Natural killer cell (primary cell): ENCODE data around the gene PRSS21. TPM values are rescaled to one million over a fixed set of nuclear protein-coding genes. Genes with fewer than 3 reads are reported as not detected.
A peak's percentile ranks its signal among the peaks of the same experiment; 100 is the strongest.

ENCODE experiments used
- ATAC-seq, 3 donors: fragments of 150-1000 bp in 2 of 3; fragments of 200-7000 bp in 1 of 3; cut with Tn5 transposase; 1 replicate in 1 of 3; 2 replicates in 2 of 3; pipeline ENCODE4 v1.10.0; 2021; ENCODE audit warnings: mild to moderate bottlenecking in 2 of 3, moderate library complexity in 2 of 3
- DNase-seq, 2 donors: peaks; one replicate each; pipeline versions ENCODE4 v3.0.0 to v3.0.0-alpha.2; 2013 to 2021; ENCODE audit warnings: mixed read lengths in 1 of 2
- H3K27ac ChIP-seq: one replicate; pipeline ENCODE4 v1.5.1; 2013; ENCODE audit warnings: mild to moderate bottlenecking, low read length
- H3K27me3 ChIP-seq: one replicate; pipeline ENCODE4 v1.6.1; 2013; ENCODE audit warnings: low read length; ENCODE audit not compliant: control insufficient read depth, insufficient read depth
- H3K36me3 ChIP-seq: one replicate; pipeline ENCODE4 v1.6.1; 2013; ENCODE audit warnings: low read length; ENCODE audit not compliant: control insufficient read depth, insufficient read depth
- H3K4me1 ChIP-seq: one replicate; pipeline ENCODE4 v1.6.1; 2013; ENCODE audit warnings: low read length; ENCODE audit not compliant: control insufficient read depth, insufficient read depth
- H3K4me3 ChIP-seq: one replicate; pipeline ENCODE4 v1.5.1; 2013; ENCODE audit warnings: low read length
- H3K9me3 ChIP-seq: one replicate; pipeline ENCODE4 v1.6.1; 2013; ENCODE audit warnings: low read length; ENCODE audit not compliant: control insufficient read depth, insufficient read depth
- H3K27ac Mint-ChIP-seq, 2 donors: one replicate each; pipeline ENCODE4 v1.8.0; 2022; ENCODE audit warnings: mild to moderate bottlenecking in 2 of 2, mixed read lengths in 2 of 2, moderate library complexity in 1 of 2
- H3K27me3 Mint-ChIP-seq, 2 donors: one replicate each; pipeline ENCODE4 v1.8.0; 2022; ENCODE audit warnings: low read depth in 2 of 2, mixed read lengths in 2 of 2
- H3K36me3 Mint-ChIP-seq: one replicate; pipeline ENCODE4 v1.8.0; 2022; ENCODE audit warnings: mixed read lengths
- H3K4me1 Mint-ChIP-seq, 2 donors: one replicate each; pipeline ENCODE4 v1.8.0; 2022; ENCODE audit warnings: mixed read lengths in 2 of 2
- H3K4me3 Mint-ChIP-seq: one replicate; pipeline ENCODE4 v1.8.0; 2022; ENCODE audit warnings: mild to moderate bottlenecking, moderate library complexity, mixed read lengths
- H3K9me3 Mint-ChIP-seq, 2 donors: one replicate each; pipeline ENCODE4 v1.8.0; 2022; ENCODE audit warnings: mixed read lengths in 2 of 2
- WGBS: methylation state at CpG from one replicate; pipeline ENCODE4 v1.1.7; 2013; ENCODE audit warnings: missing lambda C conversion rate; ENCODE audit not compliant: insufficient coverage; 5-methylcytosine and 5-hydroxymethylcytosine counted together
- intact Hi-C: fragments of 100-400 bp; cut with micrococcal nuclease; formaldehyde crosslinking; loops from one replicate; pipeline ENCODE4 v1.14.2; 2022
- total RNA-seq, 4 donors: library from RNA; stranded (reverse); fragments of 120-200 nt in 1 of 4; gene quantifications; one replicate each; pipeline versions ENCODE4 v1.2.3 to v1.2.4, GENCODE V29; 2013 to 2022
- TF ChIP-seq, protein P1 (sequence below): fragments of 200-600 bp; IDR thresholded peaks from one replicate; pipeline ENCODE4 v1.8.0; 2022; ENCODE audit warnings: antibody characterized with exemption

PRSS21 gene
- total RNA-seq, 3 donors from 2014 or later (not counting 1 experiment from before 2014, with no cell fraction given), result 0.64 to 6.6 TPM; not detected in 1

DNA sequence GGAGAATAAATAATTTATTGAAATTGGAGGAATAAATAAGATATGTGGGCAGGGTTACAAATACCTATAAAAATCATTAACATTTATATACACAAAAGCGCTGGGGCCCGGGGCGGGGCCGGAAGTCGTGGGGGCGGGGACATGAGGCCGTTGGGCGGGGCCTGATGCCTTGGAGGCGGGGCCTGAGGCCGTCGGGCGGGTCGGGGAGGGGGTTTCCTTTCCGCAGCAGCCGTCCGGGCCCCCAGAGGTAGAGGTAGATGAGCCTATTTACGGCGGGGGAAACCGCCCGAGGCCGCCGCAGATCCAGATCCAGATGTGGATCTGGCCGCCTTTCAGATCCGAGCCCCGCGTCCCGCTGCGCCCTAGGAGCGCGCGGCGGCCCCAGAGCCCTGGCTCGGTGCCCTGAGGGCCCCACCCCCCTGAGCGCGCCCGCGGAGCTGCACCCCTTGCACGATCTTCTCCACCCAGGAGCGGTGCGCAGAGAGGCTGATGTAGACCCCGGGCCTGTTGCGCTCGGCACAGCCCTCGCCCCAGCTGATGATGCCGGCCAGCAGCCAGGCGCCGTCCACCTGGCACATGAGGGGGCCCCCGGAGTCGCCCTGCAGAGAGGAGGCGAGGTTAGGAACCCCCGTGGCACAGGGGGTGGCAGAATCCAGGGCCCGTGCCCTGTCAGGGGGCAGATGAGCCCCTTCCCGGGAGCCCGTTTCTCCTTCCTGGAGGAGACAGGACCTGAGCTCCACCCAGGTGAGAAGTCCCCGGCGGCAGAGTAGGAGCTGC, 35.9 kb downstream of the PRSS21 start:
- H3K27me3 ChIP-seq, result peaks cover 3% of the 10 kb centered on the region
- H3K27me3 Mint-ChIP-seq, result peaks cover 6 to 23% of the 10 kb centered on the region in 2 donors
- peaks cover 10% of the 10 kb centered on the region for H3K36me3 Mint-ChIP-seq
- H3K27ac Mint-ChIP-seq, result no peak overlapping the region
- no peak overlapping the region for H3K4me3 Mint-ChIP-seq
- H3K4me3 ChIP-seq, result no peak overlapping the region
- peaks cover 5 to 9% of the 10 kb centered on the region in 2 donors for H3K9me3 Mint-ChIP-seq
- peaks cover 24% of the 10 kb centered on the region for H3K4me1 ChIP-seq
- TF ChIP-seq, protein P1, sequence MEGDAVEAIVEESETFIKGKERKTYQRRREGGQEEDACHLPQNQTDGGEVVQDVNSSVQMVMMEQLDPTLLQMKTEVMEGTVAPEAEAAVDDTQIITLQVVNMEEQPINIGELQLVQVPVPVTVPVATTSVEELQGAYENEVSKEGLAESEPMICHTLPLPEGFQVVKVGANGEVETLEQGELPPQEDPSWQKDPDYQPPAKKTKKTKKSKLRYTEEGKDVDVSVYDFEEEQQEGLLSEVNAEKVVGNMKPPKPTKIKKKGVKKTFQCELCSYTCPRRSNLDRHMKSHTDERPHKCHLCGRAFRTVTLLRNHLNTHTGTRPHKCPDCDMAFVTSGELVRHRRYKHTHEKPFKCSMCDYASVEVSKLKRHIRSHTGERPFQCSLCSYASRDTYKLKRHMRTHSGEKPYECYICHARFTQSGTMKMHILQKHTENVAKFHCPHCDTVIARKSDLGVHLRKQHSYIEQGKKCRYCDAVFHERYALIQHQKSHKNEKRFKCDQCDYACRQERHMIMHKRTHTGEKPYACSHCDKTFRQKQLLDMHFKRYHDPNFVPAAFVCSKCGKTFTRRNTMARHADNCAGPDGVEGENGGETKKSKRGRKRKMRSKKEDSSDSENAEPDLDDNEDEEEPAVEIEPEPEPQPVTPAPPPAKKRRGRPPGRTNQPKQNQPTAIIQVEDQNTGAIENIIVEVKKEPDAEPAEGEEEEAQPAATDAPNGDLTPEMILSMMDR, result no peak
- intact Hi-C loops, result no loop called here
- H3K36me3 ChIP-seq, result no peaks in the 10 kb centered on the region
- peaks cover 18 to 28% of the 10 kb centered on the region in 2 donors for H3K4me1 Mint-ChIP-seq
- DNase-seq, result peak in 1 of 2 donors; percentile 41
- H3K27ac ChIP-seq, result no peak overlapping the region
- 55% methylated on average over 55 of the region's 56 CpGs for WGBS
- peaks cover 6% of the 10 kb centered on the region for H3K9me3 ChIP-seq
- peak in 1 of 3 donors; percentile 35 for ATAC-seq

DNA sequence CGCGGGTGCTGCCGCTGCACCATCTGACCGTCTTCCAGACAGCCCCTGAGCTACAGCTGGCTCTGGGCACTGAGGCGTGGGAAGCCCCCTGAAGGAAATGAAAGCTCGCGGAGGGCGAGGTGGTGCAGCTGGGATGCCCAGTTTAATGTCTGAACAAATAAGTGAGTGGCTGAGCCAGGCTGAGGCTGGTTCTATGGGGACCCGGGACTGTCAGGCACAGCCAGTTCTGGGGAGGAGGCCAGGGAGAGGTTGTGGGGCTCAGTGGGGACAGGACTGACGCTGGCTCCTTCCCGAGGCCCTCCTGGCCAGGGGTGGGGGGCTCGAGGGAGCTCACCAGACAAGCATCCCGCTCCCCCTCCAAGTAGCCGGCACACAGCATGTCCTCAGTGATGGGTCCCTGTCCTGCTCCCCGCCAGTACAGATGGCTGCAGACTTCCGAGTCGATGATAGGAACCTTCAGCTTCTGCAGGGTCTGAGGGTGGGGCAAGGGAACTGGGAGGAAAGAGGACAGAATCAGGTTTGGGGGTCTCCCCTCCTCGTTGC, 36.6 kb downstream of the PRSS21 start:
- Histone ChIP-seq H3K4me3 (no peak overlapping the region), H3K4me1 (peaks cover 30% of the 10 kb centered on the region), H3K27ac (no peak overlapping the region), H3K27me3 (peaks cover 3% of the 10 kb centered on the region), H3K9me3 (peaks cover 6% of the 10 kb centered on the region), H3K36me3 (no peaks in the 10 kb centered on the region)
- H3K4me3 Mint-ChIP-seq, result no peak overlapping the region
- intact Hi-C loops, result no loop called here
- peaks cover 5 to 9% of the 10 kb centered on the region in 2 donors for H3K9me3 Mint-ChIP-seq
- DNase-seq (no peak), ATAC-seq (no peak)
- TF ChIP-seq, protein P1, result no peak
- H3K36me3 Mint-ChIP-seq, result peaks cover 10% of the 10 kb centered on the region
- 82% methylated on average over 18 of the region's 18 CpGs for WGBS
- no peak overlapping the region for H3K27ac Mint-ChIP-seq
- peaks cover 18 to 28% of the 10 kb centered on the region in 2 donors for H3K4me1 Mint-ChIP-seq
- peaks cover 6 to 23% of the 10 kb centered on the region in 2 donors for H3K27me3 Mint-ChIP-seq

DNA sequence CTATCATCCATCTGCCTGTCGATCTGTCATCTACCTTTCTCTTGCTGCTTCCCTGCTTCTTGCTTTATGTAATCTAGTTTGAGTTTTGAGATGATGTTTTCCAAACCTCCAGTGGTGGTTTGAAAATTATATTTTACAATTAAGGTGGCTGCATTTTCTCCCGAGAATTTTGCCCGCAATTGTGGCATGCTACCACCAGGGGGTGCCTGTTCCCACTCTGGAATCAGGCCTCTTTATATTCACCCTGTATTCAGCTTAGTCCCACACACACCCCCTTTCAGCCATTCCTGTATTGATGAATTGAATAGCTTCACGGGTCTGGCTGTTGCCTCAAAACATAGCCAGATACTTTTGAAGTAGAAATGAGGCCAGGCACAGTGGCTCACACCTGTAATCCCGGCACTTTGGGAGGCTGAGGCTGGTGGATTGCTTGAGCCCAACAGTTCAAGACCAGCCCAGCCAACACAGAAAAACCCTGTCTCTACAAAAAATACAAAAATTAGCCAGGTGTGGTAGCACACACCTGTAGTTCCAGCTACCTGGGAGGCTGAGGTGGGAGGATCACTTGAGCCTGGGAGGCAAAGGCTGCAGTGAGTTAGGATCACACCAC, 37.8 kb downstream of the PRSS21 start:
- Mint-ChIP-seq H3K36me3 (peaks cover 10% of the 10 kb centered on the region), H3K4me1 (peaks cover 14 to 21% of the 10 kb centered on the region in 2 donors), H3K9me3 (peaks cover 5 to 9% of the 10 kb centered on the region in 2 donors), H3K27ac (no peak overlapping the region), H3K27me3 (peaks cover 0 to 14% of the 10 kb centered on the region in 2 donors), H3K4me3 (no peak overlapping the region)
- intact Hi-C loops, result no loop called here
- Histone ChIP-seq H3K4me1 (peaks cover 37% of the 10 kb centered on the region), H3K27ac (no peak overlapping the region), H3K4me3 (no peak overlapping the region), H3K9me3 (peaks cover 6% of the 10 kb centered on the region), H3K36me3 (no peaks in the 10 kb centered on the region), H3K27me3 (peaks cover 3% of the 10 kb centered on the region)
- DNase-seq, result no peak
- TF ChIP-seq, protein P1, result no peak
- ATAC-seq, result no peak
- 68% methylated on average over 4 of the region's 5 CpGs for WGBS
